ENCODE results near the gene INO80B.
"Not testable (repeated sequence)": the region's sequence is repeated elsewhere in the genome, so short reads cannot be mapped to it uniquely, and the experiment has no call there.

INO80B gene

DNA sequence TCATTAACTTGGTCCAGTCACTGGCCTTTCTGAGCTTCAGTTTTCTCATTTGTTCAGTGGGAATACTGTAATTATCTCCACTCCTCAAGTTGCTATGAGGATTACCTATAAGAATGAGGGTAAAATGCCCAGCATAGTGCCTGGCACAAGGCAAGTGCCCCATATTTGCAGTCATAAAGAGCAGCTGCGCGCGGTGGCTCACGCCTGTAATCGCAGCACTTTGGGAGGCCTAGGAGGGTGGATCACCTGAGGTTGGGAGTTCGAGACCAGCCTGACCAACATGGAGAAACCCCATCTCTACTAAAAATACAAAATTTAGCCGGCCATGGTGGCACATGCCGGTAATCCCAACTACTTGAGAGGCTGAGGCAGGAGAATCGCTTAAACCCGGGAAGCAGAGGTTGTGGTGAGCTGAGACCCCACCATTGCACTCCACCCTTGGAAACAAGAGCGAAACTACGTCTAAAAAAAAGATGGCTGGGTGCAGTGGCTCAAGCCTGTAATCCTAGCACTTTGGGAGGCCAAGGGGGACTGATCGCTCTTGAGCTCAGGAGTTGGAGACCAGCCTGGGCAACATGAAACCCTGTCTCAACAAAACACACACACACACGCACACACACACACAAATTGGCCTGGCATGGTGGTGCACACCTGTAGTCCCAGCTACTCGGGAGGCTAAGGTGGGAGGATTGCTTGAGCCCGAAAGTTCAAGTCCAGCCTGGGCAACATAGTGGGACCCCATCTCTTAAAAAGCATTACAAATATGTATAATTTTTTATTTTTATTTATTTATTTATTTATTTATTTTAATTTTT, 12.2 kb upstream of the INO80B start:
- no CpG with 5 or more reads among the region's 16 CpGs for WGBS (ENCODE audit: extremely low coverage, insufficient coverage, insufficient read length)
- H3K36me3 ChIP-seq (ENCODE audit: control insufficient read depth in 1 of 2, insufficient read depth in 2 of 2, low read length in 2 of 2); H3K9ac ChIP-seq (ENCODE audit: low read length); H2BK5ac ChIP-seq (ENCODE audit: low read depth, low read length, poor library complexity); H3K27me3 ChIP-seq (ENCODE audit: insufficient read depth, low read length); H3K4ac ChIP-seq (ENCODE audit: low read depth, low read length); H2AFZ ChIP-seq (ENCODE audit: insufficient read depth, low read length, poor library complexity); H2BK12ac ChIP-seq (ENCODE audit: low read length); DNase-seq; H4K91ac ChIP-seq (ENCODE audit: low read depth, low read length); H2BK120ac ChIP-seq (ENCODE audit: insufficient read depth, low read length, poor library complexity); H3K23ac ChIP-seq (ENCODE audit: low read length); H3K14ac ChIP-seq (ENCODE audit: low read length); H2AK5ac ChIP-seq (ENCODE audit: low read length); H3K9me3 ChIP-seq (ENCODE audit: insufficient read depth, low read depth, low read length); H4K12ac ChIP-seq (ENCODE audit: low read depth, low read length): not testable (repeated sequence)
- peak overlapping the region; percentile 69 for H3K18ac ChIP-seq (ENCODE audit: low read length)
- peaks cover 31% of the 10 kb centered on the region for H3K79me2 ChIP-seq (ENCODE audit: control insufficient read depth, insufficient read depth, low read length, poor library complexity)
- peak overlapping the region; percentile 78 for H3K4me2 ChIP-seq (ENCODE audit: low read length)
- H4K8ac ChIP-seq (ENCODE audit: low read depth, low read length): peak overlapping the region; percentile 86
- peak overlapping the region; percentile 84 for H3K4me3 ChIP-seq (ENCODE audit: low read depth, low read length)
- H3K4me1 ChIP-seq (ENCODE audit: control insufficient read depth in 1 of 2, insufficient read depth in 2 of 2, low read length in 2 of 2): peaks cover 14 to 17% of the 10 kb centered on the region in 2 experiments
- peak overlapping the region; percentile 94 for H3K27ac ChIP-seq (ENCODE audit: low read depth, low read length)
- peaks cover 26% of the 10 kb centered on the region for H3K79me1 ChIP-seq (ENCODE audit: low read length)

DNA sequence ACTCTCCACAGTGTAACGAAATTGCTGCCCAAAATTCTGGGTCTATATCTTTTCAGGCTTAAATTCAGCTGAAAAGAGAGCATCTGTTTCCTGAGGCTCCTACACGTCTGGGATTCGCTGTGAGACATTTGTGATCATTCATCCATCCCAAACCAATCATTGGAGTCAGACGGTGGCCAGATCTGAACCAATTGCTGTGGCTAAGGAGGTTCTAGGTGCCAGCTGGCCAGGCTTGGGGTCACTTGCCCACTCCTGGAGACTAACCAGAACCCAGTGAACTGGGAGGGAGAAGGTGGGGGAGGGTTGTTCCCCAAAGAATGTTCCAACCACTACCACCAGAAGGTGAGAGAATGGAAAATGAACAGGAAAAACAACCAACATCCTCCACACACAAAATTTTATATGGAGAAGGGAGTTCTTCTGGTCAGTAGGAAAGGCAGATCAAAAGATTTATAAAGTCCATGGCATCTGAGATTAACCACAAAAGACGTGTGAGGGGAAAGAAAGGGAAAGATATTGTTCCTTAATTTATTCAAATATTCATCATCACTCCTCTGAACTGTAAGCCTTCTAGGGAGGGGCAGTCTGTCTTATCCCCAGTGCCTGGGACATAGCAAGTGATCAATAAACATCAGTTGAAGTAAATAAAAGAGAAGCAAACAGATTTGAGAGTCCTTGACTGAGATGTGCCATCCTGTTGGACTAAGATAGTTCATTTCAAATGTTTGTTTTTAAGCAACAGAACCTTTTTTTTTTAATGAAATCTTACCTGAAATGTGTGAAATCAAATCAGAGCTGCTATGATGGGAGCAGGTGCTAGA, 10.2 kb upstream of the INO80B start:
- Histone ChIP-seq H4K8ac (ENCODE audit: low read depth, low read length) (no peak overlapping the region), H3K23ac (ENCODE audit: low read length) (no peak overlapping the region), H3K4me1 (ENCODE audit: control insufficient read depth in 1 of 2, insufficient read depth in 2 of 2, low read length in 2 of 2) (peaks cover 3 to 7% of the 10 kb centered on the region in 2 experiments), H3K27me3 (ENCODE audit: insufficient read depth, low read length) (no peaks in the 10 kb centered on the region), H3K9me3 (ENCODE audit: insufficient read depth, low read depth, low read length) (no peaks in the 10 kb centered on the region), H2BK12ac (ENCODE audit: low read length) (no peak overlapping the region), H3K36me3 (ENCODE audit: control insufficient read depth in 1 of 2, insufficient read depth in 2 of 2, low read length in 2 of 2) (no peaks in the 10 kb centered on the region), H2AK5ac (ENCODE audit: low read length) (no peak overlapping the region), H4K91ac (ENCODE audit: low read depth, low read length) (no peak overlapping the region), H3K79me1 (ENCODE audit: low read length) (peaks cover 23% of the 10 kb centered on the region), H3K18ac (ENCODE audit: low read length) (no peak overlapping the region), H2AFZ (ENCODE audit: insufficient read depth, low read length, poor library complexity) (no peak overlapping the region), H3K14ac (ENCODE audit: low read length) (no peak overlapping the region), H3K4ac (ENCODE audit: low read depth, low read length) (no peak overlapping the region), H2BK5ac (ENCODE audit: low read depth, low read length, poor library complexity) (no peak overlapping the region), H3K9ac (ENCODE audit: low read length) (no peak overlapping the region), H3K4me2 (ENCODE audit: low read length) (no peak overlapping the region), H4K12ac (ENCODE audit: low read depth, low read length) (no peak overlapping the region), H3K4me3 (ENCODE audit: low read depth, low read length) (no peak overlapping the region), H3K79me2 (ENCODE audit: control insufficient read depth, insufficient read depth, low read length, poor library complexity) (peaks cover 18% of the 10 kb centered on the region), H2BK120ac (ENCODE audit: insufficient read depth, low read length, poor library complexity) (no peak overlapping the region), H3K27ac (ENCODE audit: low read depth, low read length) (no peak overlapping the region)
- WGBS (ENCODE audit: extremely low coverage, insufficient coverage, insufficient read length): no CpG with 5 or more reads among the region's 5 CpGs
- no peak for DNase-seq

DNA sequence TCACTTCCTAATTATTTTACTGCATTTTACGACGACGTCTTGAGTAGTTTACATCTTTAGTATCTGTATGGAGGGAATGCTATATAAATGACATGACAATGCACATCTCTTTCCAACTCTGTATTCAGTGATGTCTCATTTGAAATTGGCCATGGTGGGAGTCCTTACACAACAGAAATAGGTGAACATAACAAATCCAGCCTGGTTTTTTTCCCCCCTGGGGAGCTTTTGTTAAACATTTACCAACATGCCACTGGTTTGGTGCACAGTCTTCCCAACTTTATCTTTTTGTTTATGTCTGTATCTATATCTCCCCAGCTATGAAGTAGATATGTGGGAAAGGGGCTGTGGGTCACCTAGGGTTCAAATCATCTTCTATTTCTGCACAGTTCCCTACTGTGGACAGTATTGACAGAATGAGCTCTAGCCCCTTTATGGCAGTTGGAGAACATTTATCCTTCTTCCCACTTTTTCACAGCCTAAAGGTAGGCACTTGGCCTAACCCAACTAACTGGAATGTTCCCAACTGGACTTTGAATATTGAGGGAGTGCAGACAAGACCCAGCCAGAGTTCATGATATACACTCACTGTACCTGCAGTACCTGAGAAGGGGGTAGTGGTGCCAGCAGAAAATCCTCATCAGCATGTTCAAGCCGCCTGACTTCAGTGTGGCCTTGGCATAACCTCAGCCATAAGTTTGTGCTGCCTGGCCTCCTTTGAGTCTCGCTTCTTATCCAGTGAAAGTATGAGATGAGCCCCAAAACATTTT, 7.5 kb upstream of the INO80B start:
- Histone ChIP-seq H3K4me1 (ENCODE audit: control insufficient read depth in 1 of 2, insufficient read depth in 2 of 2, low read length in 2 of 2) (peaks cover 0 to 1% of the 10 kb centered on the region in 2 experiments), H2BK120ac (ENCODE audit: insufficient read depth, low read length, poor library complexity) (no peak overlapping the region), H3K9me3 (ENCODE audit: insufficient read depth, low read depth, low read length) (no peaks in the 10 kb centered on the region), H4K91ac (ENCODE audit: low read depth, low read length) (no peak overlapping the region), H3K23ac (ENCODE audit: low read length) (no peak overlapping the region), H3K79me1 (ENCODE audit: low read length) (no peaks in the 10 kb centered on the region), H3K9ac (ENCODE audit: low read length) (no peak overlapping the region), H3K4ac (ENCODE audit: low read depth, low read length) (no peak overlapping the region), H3K4me3 (ENCODE audit: low read depth, low read length) (no peak overlapping the region), H2BK12ac (ENCODE audit: low read length) (no peak overlapping the region), H4K12ac (ENCODE audit: low read depth, low read length) (no peak overlapping the region), H3K36me3 (ENCODE audit: control insufficient read depth in 1 of 2, insufficient read depth in 2 of 2, low read length in 2 of 2) (no peaks in the 10 kb centered on the region), H2AK5ac (ENCODE audit: low read length) (no peak overlapping the region), H3K18ac (ENCODE audit: low read length) (no peak overlapping the region), H3K79me2 (ENCODE audit: control insufficient read depth, insufficient read depth, low read length, poor library complexity) (no peaks in the 10 kb centered on the region), H3K27me3 (ENCODE audit: insufficient read depth, low read length) (no peaks in the 10 kb centered on the region), H3K27ac (ENCODE audit: low read depth, low read length) (no peak overlapping the region), H3K4me2 (ENCODE audit: low read length) (no peak overlapping the region), H3K14ac (ENCODE audit: low read length) (no peak overlapping the region), H2BK5ac (ENCODE audit: low read depth, low read length, poor library complexity) (no peak overlapping the region), H4K8ac (ENCODE audit: low read depth, low read length) (no peak overlapping the region), H2AFZ (ENCODE audit: insufficient read depth, low read length, poor library complexity) (no peak overlapping the region)
- DNase-seq: no peak
- WGBS (ENCODE audit: extremely low coverage, insufficient coverage, insufficient read length): no CpG with 5 or more reads among the region's 5 CpGs

GRCh38 chr2:74448771-74449170, 6.1 kb upstream of the INO80B start:
- no peak overlapping the region for H2BK120ac ChIP-seq (ENCODE audit: insufficient read depth, low read length, poor library complexity)
- no peak overlapping the region for H3K27ac ChIP-seq (ENCODE audit: low read depth, low read length)
- no peak overlapping the region for H2BK12ac ChIP-seq (ENCODE audit: low read length)
- no peaks in the 10 kb centered on the region for H3K79me2 ChIP-seq (ENCODE audit: control insufficient read depth, insufficient read depth, low read length, poor library complexity)
- H3K4me3 ChIP-seq (ENCODE audit: low read depth, low read length): no peak overlapping the region
- H4K91ac ChIP-seq (ENCODE audit: low read depth, low read length): no peak overlapping the region
- H3K36me3 ChIP-seq (ENCODE audit: control insufficient read depth in 1 of 2, insufficient read depth in 2 of 2, low read length in 2 of 2): no peaks in the 10 kb centered on the region
- no peaks in the 10 kb centered on the region for H3K27me3 ChIP-seq (ENCODE audit: insufficient read depth, low read length)
- H3K79me1 ChIP-seq (ENCODE audit: low read length): no peaks in the 10 kb centered on the region
- no peak overlapping the region for H2BK5ac ChIP-seq (ENCODE audit: low read depth, low read length, poor library complexity)
- H3K4me1 ChIP-seq (ENCODE audit: control insufficient read depth in 1 of 2, insufficient read depth in 2 of 2, low read length in 2 of 2): no peaks in the 10 kb centered on the region
- no peak overlapping the region for H3K18ac ChIP-seq (ENCODE audit: low read length)
- no peak overlapping the region for H4K12ac ChIP-seq (ENCODE audit: low read depth, low read length)
- no peak overlapping the region for H3K14ac ChIP-seq (ENCODE audit: low read length)
- no peak for DNase-seq
- H2AFZ ChIP-seq (ENCODE audit: insufficient read depth, low read length, poor library complexity): no peak overlapping the region
- no peak overlapping the region for H4K8ac ChIP-seq (ENCODE audit: low read depth, low read length)
- no peaks in the 10 kb centered on the region for H3K9me3 ChIP-seq (ENCODE audit: insufficient read depth, low read depth, low read length)
- no peak overlapping the region for H2AK5ac ChIP-seq (ENCODE audit: low read length)
- H3K4ac ChIP-seq (ENCODE audit: low read depth, low read length): no peak overlapping the region
- WGBS (ENCODE audit: extremely low coverage, insufficient coverage, insufficient read length): no CpG with 5 or more reads among the region's 2 CpGs
- H3K9ac ChIP-seq (ENCODE audit: low read length): no peak overlapping the region
- H3K23ac ChIP-seq (ENCODE audit: low read length): no peak overlapping the region
- no peak overlapping the region for H3K4me2 ChIP-seq (ENCODE audit: low read length)
